Fibroblast of skin of abdomen (primary cell): ENCODE results near the gene RUBCN.
"Not testable (repeated sequence)": the region's sequence is repeated elsewhere in the genome, so short reads cannot be mapped to it uniquely, and the experiment has no call there.

Experiments used
- DNase-seq: peaks from one replicate; pipeline ENCODE4 v3.0.0-alpha.2; 2013

Gene RUBCN

DNA sequence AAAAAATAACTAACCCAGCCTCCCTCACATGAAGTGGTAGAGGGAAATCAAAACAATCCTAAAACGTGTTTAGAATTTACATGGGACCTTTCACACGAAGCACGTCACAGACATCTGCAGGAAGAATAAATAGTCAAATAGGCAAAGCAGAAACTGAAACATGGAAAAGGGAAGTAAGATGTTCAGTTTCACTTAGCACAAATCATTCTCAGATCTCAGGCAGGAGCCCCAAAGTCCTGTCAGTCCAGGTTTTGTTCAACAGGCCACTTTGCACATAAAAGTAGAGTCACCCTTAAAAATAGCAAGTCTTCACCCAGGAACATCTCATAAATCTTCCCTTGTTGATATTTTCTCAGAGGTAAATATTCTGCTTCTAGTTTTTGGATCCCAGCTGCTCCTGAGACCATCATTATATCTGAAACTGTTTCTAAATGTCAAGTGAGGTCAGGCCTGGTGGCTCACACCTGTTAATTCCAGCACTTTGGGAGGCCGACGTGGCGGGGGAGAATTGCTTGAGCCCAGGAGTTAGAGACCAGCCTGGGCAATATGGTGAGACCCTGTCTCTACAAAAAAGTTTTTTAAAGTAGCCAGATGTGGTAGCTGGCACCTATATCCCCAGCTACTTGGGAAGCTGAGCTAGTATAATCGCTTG lies 1.9 kb downstream of the RUBCN start:
- no peak for DNase-seq

DNA sequence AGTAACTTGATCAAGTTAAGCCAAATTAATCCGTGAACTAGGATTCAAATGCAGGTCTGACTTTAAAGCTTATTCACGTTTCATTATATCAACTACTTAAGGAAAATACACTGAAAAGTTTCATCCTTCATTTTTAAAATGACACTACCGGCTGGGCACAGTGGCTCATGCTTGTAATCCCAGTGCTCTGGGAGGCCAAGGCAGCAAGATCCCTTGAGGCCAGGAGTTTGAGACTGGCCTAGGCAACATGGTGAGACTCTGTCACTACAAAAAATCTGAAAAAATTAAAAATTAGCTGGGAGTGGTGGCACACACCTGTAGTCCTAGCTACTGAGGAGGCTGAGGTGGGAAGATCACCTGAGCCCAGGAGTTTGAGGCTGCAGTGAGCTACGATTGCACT lies 3.7 kb downstream of the RUBCN start:
- DNase-seq: no peak

DNA sequence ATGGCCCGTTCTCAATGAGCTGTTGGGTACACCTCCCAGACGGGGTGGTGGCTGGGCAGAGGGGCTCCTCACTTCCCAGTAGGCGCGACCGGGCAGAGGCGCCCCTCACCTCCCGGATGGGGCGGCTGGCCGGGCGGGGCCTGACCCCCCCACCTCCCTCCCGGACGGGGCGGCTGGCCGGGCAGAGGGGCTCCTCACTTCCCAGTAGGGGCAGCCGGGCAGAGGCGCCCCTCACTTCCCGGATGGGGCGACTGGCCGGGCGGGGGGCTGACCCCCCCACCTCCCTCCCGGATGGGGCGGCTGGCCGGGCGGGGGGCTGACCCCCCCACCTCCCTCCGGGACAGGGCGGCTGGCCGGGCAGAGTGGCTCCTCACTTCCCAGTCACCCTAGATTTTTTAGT lies 5.2 kb downstream of the RUBCN start:
- not testable (repeated sequence) for DNase-seq

DNA sequence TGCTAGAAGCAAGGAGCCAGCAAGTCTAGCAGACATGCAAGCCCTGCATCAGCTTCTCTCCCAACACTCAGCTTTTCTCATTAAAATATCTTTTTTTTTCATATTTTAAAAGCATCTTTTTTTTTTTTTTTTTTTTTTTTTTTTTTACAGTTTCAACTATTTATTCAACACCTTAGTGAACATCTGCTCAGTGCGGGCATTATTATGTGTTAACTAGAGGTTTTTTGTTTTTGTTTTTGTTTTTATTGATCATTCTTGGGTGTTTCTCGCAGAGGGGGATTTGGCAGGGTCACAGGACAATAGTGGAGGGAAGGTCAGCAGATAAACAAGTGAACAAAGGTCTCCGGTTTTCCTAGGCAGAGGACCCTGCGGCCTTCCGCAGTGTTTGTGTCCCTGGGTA lies 5.9 kb downstream of the RUBCN start:
- not testable (repeated sequence) for DNase-seq

DNA sequence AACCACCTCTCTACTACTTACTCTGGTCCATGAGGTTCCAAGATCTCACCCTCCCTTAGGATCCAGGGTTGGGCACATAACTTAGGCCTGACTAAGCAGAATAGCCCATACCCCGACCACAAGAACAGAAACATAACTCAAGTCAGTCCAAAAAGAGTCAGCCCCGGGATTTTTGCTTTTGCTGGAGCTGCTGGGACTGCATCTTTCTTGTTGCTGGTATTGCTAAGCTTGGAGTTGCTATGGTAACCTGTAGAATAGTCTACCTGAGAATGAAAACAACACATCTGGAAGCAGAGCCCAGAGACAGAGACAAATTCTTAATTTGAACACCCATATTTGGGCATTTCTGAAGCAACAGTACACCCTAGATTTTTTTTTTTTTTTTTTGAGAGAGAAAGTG lies 6.5 kb downstream of the RUBCN start:
- DNase-seq: peak; percentile 83

DNA sequence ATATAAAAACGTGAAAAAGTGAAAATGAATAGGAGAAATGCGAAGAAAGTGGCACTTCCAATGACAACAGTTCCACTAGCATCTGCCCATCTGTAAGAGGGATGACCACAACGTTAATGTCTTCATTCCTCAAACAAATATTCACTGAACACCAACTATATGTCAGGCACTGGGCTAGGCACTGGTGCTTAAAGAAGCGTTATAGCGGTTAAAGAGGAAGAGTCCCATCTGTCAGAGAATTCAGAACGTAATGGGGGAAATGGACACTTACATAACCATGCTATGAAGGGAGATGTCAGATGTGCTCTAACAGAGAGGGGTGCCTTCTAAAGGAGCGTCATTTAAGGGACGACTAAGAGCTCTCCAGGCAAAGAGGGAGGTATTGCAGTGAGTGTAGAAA lies 8.2 kb downstream of the RUBCN start:
- no peak for DNase-seq

DNA sequence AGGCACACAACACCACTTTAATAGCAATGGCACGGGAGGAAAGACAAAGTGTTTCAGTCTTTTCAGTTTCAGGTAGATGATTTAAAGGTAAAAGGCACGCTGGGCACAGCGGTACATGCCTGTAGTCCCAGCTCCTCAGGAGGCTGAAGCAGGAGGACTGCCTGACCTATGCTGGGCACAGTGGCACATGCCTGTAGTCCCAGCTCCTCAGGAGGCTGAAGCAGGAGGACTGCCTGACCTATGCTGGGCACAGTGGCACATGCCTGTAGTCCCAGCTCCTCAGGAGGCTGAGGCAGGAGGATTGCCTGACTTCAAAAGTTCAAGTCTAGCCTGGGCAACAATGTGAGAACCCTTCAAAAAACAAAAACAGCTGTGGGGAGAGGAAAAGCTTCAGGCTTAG lies 8.8 kb downstream of the RUBCN start:
- DNase-seq: not testable (repeated sequence)

DNA sequence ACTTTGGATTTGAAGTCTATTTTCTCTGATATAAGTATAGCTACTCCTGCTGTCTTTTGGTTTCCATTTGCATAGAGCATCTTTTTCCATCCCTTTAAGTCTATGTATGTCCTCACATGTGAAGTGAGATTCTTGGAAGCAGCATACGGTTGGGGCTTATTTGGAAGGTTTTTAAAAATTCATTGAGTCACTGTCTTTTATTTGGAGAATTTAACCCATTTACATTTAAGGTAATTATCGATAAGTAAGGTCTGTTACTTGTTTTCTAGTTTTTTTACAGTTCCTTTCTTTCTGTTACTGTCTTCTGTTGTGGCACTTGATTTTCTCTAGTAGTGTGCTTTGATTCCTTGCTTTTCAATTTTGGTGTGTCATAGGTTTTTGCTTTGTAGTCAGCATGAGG lies 14.0 kb downstream of the RUBCN start:
- DNase-seq: no peak

DNA sequence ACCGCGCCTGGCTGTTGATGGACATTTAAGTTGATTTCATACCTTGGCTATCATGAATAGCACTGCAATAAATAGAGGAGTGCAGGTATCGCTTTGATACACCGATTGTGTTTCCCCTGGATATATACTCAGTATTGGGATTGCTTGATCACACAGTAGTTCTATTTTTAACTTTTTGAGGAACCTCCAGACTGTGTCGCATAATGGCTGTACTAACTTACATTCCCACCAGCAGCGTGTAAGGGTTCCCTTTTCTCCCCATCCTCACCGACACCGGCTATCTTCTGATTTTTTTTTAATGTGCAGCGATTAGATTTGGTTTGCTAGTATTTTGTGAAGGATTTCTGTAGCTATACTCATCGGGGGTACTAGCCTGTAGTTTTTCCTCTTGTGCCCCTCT lies 16.0 kb downstream of the RUBCN start:
- no peak for DNase-seq

DNA sequence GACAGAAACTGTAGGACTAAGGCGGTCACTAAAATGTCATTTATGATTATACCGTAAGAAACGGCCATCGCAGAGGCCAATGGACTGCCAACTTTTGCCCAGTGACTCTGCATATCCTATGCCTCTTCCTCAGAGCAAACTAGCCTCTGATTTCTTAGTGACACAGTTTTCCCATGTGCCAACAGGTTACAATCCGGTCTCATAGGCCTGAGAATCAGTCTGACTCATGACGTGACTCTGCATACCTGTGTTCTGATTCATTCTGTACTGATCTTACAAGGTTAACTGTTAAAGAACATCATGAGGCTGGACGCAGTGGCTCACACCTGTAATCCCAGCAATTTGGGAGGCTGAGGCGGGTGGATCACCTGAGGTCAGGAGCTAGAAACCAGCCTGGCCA lies 17.8 kb downstream of the RUBCN start:
- peak; percentile 67 for DNase-seq

DNA sequence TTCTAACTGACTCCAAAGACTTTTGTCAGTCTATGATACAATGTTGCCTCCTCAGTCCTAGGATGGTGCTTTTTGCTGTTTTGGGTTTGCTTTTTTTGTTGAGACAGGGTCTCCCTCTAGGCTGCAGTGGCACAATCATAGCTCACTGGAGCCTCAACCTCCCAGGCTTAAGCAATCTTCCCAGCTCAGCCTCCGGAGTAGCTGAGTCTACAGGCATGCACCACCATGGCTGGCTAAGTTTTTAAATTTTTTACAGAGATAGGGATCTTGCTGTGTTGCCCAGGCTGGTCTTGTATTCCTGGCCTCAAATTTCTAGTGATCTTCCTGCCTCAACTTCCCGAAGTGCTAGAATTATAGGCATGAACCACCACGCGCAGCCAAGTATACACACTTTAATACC lies 22.5 kb downstream of the RUBCN start:
- no peak for DNase-seq

DNA sequence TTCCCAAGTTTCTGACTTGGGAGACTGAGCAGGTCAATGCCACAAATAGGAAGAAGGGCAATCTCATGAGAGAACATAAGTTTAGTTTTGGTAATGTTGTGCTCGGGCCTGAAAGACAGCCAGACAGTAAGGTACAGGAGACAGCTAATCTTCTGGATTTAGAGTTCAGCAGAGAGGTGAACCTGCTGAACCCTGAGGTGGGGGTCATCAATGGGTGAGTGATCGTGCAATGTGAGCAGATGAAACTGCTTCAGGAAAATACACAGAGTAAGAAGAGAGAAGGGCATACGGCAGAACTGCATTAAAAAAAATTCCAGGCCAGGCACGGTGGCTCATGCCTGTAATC lies 23.3 kb downstream of the RUBCN start:
- no peak for DNase-seq

DNA sequence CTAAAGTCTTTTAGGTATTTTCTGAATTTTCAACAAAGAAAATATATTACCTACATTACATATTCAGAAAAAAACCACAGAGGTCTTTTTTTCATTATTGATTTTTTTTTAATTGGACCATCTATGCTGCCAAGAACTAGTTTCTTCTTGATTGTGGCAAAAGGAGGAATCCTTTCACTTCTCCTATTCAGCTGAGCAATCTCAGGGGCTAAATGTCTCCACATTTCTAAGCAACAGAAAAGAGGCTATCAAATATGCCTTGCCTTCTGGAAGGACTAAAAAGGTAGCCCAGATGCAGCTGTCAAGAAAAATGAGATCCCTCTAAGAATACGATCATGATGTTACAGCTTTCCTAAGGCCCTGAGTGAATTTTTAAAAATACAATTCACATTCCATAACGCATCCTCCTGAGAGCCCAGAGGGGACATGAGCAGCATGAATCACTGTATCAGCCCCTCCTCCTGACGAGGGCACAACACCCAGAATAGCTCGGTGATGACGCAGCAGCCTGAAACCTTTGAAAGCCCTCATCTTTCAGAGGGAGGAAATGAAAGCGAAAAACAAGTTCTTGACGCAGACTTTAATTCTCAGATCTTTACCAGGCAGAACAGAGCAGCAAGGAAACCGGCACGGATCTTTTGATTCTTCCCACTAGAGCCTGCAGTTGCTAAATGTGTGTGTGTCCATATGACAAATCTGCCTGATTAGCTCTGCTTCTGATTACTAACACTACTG lies 24.6 kb downstream of the RUBCN start:
- peak; percentile 97 for DNase-seq

DNA sequence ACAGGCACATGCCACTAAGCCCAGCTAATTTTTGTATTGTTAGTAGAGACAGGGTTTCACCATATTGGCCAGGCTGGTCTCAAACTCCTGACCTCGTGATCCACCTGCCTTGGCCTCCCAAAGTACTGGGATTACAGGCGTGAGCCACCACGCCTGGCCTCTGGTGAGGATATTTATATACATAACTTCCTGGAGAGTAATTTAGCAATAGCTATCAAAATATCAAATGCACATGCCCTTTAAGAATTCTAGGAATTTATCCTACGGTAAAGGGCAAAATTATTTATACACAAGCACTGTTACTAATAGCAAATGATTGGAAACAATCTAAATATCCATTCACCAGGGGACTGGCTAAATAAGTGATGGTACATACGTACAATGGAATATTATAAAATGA lies 25.7 kb downstream of the RUBCN start:
- DNase-seq: not testable (repeated sequence)

DNA sequence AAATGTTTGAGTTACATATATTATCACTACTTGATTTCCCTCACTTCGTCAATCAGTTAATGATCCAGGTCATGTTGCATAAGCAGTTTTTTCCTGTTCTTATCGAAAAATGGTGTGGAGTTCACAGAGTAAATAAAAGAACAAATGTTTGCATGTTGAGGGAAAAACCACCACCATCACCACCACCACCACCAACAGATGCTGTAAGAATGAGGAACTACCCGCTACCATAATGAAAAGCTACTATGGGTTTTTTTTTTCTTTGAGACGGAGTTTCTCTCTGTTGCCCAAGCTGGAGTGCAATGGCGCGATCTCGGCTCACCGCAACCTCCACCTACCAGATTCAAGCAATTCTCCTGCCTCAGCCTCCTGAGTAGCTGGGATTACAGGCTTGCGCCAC lies 27.6 kb downstream of the RUBCN start:
- no peak for DNase-seq

DNA sequence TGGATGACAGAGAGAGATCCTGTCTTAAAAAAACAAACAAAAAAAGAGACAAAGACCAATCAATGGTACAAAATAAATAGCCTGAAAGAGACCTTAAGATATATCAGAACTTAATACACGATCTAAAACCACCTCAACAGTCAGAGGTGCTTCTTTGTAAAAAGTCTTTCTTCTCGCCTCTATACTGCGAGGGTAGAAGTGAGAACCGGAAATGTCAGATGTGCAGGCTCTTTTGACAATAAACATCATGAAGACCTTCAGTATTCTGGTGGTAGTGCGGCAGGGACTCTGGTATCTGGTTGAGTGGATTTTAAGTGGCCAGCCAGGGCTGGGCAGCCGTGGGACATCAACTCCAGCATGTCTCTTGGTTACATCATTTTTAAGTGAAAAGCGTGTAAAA lies 30.0 kb downstream of the RUBCN start:
- no peak for DNase-seq

DNA sequence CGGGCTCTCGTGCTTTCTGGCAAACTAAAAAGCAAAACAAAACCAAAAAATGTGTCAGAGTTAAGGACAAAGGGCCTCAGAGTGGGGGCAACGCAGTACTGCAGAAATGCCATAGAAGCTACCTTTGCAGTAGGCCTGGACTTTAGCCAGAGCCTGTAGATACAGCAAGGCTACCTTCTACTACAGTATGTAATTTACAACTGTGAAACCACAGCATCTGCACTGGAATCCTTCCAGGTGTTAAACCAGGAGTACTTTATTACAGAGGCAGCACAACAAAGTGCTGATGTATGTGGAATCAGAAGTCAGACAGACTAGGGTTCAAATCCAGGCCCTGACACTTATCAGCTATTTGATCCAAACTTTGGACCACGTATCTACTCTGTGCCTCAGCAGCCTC lies 34.9 kb downstream of the RUBCN start:
- no peak for DNase-seq

DNA sequence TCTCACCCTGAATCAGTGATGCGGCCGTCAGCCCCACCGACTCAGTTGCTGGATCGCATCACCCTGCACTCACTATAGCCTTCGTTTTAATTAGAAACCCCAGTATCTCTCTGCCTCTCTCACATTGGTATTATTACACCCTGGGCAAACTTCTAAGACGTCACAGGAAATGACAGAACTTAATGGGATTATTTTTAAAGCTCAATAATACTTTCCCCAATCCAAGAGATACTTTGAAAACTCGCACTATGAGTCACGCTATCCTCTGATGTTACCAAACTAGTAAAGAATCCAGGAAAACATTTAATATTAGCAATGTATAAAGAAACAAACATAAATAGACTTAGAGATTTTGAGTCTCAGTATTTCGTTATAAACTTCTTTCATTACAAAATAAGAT lies 36.6 kb downstream of the RUBCN start:
- no peak for DNase-seq

DNA sequence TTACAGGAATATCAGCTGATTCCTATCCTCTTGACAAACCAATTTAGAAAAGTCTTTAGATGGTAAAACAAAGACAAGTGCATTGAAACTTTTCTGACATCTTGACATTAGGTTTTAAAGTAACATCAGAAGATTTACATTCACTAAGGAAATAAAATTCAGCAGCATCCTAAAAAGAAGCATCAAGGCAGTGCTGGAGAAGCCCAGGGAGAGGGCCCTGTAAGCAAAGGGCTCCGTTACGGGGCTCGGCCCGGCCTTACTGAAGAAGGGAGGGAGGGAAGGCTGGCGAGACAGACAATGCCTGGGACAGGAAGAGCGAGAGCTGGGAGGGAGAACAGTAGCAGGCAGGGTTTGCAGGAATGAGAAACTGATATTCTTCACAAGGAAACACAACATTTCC lies 39.3 kb downstream of the RUBCN start:
- no peak for DNase-seq

DNA sequence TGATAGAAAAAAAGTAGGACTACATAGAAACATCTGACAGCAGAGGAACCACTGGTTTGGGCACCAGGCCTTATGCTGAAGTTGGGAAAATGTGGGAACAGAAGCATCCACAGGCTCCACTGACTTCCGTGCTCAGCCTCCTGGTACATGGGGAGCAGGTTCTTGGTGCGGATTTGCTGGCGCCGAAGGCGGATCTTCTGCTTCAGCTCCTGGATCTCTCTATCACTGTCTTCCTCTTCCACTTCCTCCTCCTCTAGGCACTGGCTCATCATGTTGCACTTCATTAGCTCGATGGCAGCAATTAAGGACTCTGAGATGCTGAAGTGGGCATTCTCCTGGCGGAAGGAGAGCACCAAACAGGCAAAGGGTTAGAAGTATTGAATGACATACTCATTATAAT lies 42.5 kb downstream of the RUBCN start:
- no peak for DNase-seq

DNA sequence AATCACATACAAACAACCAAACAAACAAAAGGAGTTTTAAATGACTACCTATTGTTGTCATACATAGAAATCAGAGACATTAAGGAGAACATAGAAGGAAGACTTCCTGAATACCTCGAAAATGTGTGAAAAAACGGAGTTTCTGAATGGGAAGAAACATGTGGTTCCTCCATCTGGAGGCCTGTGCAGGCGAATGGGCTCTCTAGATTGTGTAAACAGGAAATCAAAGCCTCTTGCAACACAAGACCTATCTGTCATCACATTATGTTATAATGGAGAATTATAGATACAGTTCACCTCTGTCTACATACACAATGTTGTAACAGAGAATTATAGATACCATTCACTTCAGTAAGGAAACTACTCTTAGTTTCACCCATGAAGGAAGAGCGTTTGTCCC lies 44.1 kb downstream of the RUBCN start:
- peak; percentile 39 for DNase-seq

DNA sequence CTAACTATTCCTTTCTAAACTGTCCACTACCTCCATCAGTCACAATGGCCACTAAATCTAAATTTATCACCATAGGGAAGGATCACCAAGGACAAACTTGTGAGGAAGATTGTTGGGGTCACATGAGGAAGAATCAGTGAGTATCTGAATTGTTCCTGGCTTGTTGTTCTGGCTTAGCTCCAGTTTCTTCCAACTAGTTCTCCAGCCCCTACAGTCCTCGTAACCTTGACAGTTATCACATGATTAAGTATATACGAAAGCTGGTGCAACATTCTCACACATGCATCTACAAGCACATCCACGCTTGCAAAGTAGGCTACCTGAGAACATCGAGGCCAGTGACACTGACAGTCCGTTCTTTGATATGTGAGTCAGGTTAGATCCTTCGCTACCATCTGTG lies 46.0 kb downstream of the RUBCN start:
- DNase-seq: no peak

DNA sequence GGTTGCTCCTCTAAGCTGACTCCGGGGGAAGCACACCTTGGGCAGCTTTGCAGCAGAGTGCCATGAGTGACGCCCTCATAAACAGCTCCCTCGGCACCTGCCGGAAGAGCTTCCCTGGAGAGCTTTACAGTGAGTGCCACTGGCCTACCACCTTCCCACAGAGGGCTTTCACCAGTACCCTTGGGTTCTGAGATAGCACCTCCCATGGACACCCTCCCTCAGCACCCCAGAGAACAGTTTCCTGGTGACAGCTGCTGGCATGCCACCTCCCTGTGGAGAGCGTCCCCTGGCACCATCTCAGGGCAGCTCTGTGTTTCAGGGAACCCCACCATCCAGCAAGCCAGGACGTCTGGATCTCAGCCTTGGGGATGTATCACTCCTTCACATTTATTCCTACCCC lies 49.1 kb downstream of the RUBCN start:
- DNase-seq: no peak

DNA sequence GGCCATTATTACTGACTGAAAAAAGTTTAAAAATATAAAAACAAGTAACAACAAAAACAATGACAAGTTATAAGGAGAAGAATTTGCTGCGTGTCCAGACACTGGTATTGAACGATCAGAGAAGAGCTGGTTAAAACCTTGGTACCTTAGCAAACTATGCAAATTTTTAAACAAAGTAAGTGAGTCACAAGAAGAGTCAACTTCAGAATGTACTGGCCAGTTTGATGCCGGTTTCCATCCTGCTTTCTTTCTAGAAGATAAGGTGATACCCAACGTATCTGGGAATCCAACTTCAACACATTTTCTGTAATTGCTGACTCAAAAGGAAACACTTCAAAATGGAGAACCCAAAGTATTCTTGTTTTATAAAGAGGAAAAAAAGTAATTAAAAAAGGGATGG lies 49.8 kb downstream of the RUBCN start:
- no peak for DNase-seq

DNA sequence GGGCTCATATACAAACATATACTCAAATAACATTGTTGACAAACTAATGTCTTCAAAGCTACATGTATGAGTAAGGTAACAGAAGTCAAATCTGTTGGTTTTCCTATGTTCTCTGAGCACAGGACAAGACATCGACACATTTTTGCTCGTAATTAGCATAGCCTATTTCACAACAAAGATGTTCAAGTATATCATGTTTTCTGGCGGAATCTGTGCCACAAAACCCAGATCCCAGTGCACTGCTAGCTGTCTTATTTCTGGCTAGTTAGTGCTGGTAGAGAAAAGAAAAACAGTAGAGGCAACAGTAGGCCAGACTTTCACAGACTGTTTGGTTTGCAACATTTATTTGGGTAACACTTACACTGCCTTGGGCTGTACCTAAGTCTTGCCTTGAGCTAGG lies 51.2 kb downstream of the RUBCN start:
- DNase-seq: no peak
